PC-9 (cell line): Measurements from ENCODE around the gene PDE12. TPM values are rescaled to one million over a fixed set of nuclear protein-coding genes. Genes with fewer than 3 reads are reported as not detected.
"Not testable (repeated sequence)": the region's sequence is repeated elsewhere in the genome, so short reads cannot be mapped to it uniquely, and the experiment has no call there.

ENCODE experiments used
- BruUV-seq: library from RNA; stranded (reverse); fragments of 400-500 nt; replicated peaks from 2 replicates; lab custom pipeline; 2021; lab: Mats Ljungman, UMichigan
- CTCF ChIA-PET: fragments of 300-600 bp; sonication (Branson Sonifier 250); formaldehyde crosslinking; loops from one replicate; lab custom pipeline; 2022; ENCODE audit warnings: antibody characterized with exemption; lab: Charles Lee
- POLR2A ChIA-PET: fragments of 300-600 bp; sonication (Branson Sonifier 250); formaldehyde crosslinking; loops from one replicate; lab custom pipeline; 2022; ENCODE audit warnings: antibody characterized with exemption; ENCODE audit not compliant: unreplicated experiment; lab: Charles Lee
- DNase-seq, 2 experiments: peaks; one replicate each; pipeline versions ENCODE4 v3.0.0 to v3.0.0-alpha.2; 2015 to 2022; ENCODE audit warnings: mixed read lengths in 1 of 2
- H2AFZ ChIP-seq: fragments of 200-600 bp; sonication (generic); 2 replicates; pipeline ENCODE4 v1.8.1; 2017; ENCODE audit warnings: antibody characterized with exemption
- H3F3A ChIP-seq: fragments of 200-600 bp; sonication (generic); 2 replicates; pipeline ENCODE4 v1.8.1; 2017; ENCODE audit warnings: antibody characterized with exemption, mild to moderate bottlenecking, low read depth; ENCODE audit not compliant: insufficient read depth
- H3K27ac ChIP-seq: fragments of 200-600 bp; sonication (generic); 2 replicates; pipeline ENCODE4 v1.6.1; 2016; ENCODE audit warnings: mixed run types
- H3K27me3 ChIP-seq: fragments of 200-600 bp; sonication (generic); 2 replicates; pipeline ENCODE4 v1.6.1; 2016; ENCODE audit warnings: low read depth, mixed run types; ENCODE audit not compliant: insufficient read depth
- H3K36me3 ChIP-seq: fragments of 200-600 bp; sonication (generic); 2 replicates; pipeline ENCODE4 v1.6.1; 2016; ENCODE audit warnings: low read depth, mixed run types
- H3K4me1 ChIP-seq: fragments of 200-600 bp; sonication (generic); replicated peaks from 2 replicates; pipeline ENCODE4 v1.6.1; 2016; ENCODE audit warnings: mixed run types; ENCODE audit not compliant: insufficient read depth
- H3K4me2 ChIP-seq: fragments of 200-600 bp; sonication (generic); 2 replicates; pipeline ENCODE4 v1.6.1; 2017; ENCODE audit warnings: mixed run types
- H3K4me3 ChIP-seq: fragments of 200-600 bp; sonication (generic); 2 replicates; pipeline ENCODE4 v1.6.1; 2016; ENCODE audit warnings: mixed run types
- H3K79me2 ChIP-seq: fragments of 200-600 bp; sonication (generic); 2 replicates; pipeline ENCODE4 v1.6.1; 2017; ENCODE audit warnings: low read depth, mixed run types
- H3K9me2 ChIP-seq: fragments of 200-600 bp; sonication (generic); 2 replicates; pipeline ENCODE4 v1.8.1; 2017; ENCODE audit warnings: mild to moderate bottlenecking; ENCODE audit not compliant: insufficient read depth
- H3K9me3 ChIP-seq: fragments of 200-600 bp; sonication (generic); 2 replicates; pipeline ENCODE4 v1.8.1; 2016; ENCODE audit warnings: low read depth; ENCODE audit not compliant: insufficient read depth
- H4K20me1 ChIP-seq: fragments of 200-600 bp; sonication (generic); 2 replicates; pipeline ENCODE4 v1.8.1; 2017; ENCODE audit not compliant: insufficient read depth
- CTCF ChIP-seq: fragments of 200-600 bp; sonication (generic); conservative IDR thresholded peaks from 2 replicates; pipeline ENCODE4 v1.6.1; 2017; ENCODE audit warnings: mixed run types, antibody characterized with exemption, mild to moderate bottlenecking, moderate library complexity
- EZH2 ChIP-seq: fragments of 200-600 bp; sonication (generic); IDR thresholded peaks from 2 replicates; pipeline ENCODE4 v1.8.0; 2017; ENCODE audit warnings: antibody characterized with exemption, low read depth
- intact Hi-C: fragments of 100-400 bp; cut with micrococcal nuclease; formaldehyde crosslinking; loops from one replicate; pipeline ENCODE4 v1.10.0; 2022; ENCODE audit not compliant: unreplicated experiment
- total RNA-seq: library from RNA; stranded (reverse); gene quantifications from 2 replicates; pipeline ENCODE4 v1.2.3, GENCODE V29; 2021

PDE12 gene
- total RNA-seq, 1 experiment from 2014 or later, result 16.6 TPM

- no peaks in the 10 kb centered on the region for H3K9me3 ChIP-seq
- no peak overlapping the region for H2AFZ ChIP-seq
- H3K27ac ChIP-seq, result no peak overlapping the region
- H3K27me3 ChIP-seq, result no peaks in the 10 kb centered on the region
- no peak for DNase-seq
- CTCF ChIA-PET, result no interaction called here
- H3K9me2 ChIP-seq, result no peaks in the 10 kb centered on the region
- no peaks in the 10 kb centered on the region for H3K79me2 ChIP-seq
- intact Hi-C loops, result no loop called here
- no peak overlapping the region for H3K4me3 ChIP-seq
- no peaks in the 10 kb centered on the region for H4K20me1 ChIP-seq
- no peak for TF ChIP-seq EZH2
- TF ChIP-seq CTCF, result no peak
- no peaks in the 10 kb centered on the region for H3F3A ChIP-seq
- H3K4me2 ChIP-seq, result no peak overlapping the region
- H3K36me3 ChIP-seq, result no peaks in the 10 kb centered on the region
- POLR2A ChIA-PET, result no interaction called here
- no TSS peak for BruUV-seq
- no peaks in the 10 kb centered on the region for H3K4me1 ChIP-seq
Observed at GRCh38 chr3:57605683-57606082, 49.6 kb downstream of the PDE12 start.

- DNase-seq, H3K36me3 ChIP-seq, H4K20me1 ChIP-seq, BruUV-seq, H3K9me2 ChIP-seq, CTCF ChIA-PET, H3K27ac ChIP-seq, H3K4me1 ChIP-seq, H3F3A ChIP-seq, H3K79me2 ChIP-seq, H3K27me3 ChIP-seq, intact Hi-C loops, H2AFZ ChIP-seq, POLR2A ChIA-PET, H3K4me3 ChIP-seq, H3K9me3 ChIP-seq, H3K4me2 ChIP-seq: not testable (repeated sequence)
Observed at GRCh38 chr3:57611870-57612269, 55.8 kb downstream of the PDE12 start.

GRCh38 chr3:57616233-57616632 is 60.2 kb downstream of the PDE12 start:
- Histone ChIP-seq H3K9me2 (no peaks in the 10 kb centered on the region), H3F3A (no peaks in the 10 kb centered on the region), H3K27ac (no peak overlapping the region), H3K36me3 (no peaks in the 10 kb centered on the region), H4K20me1 (no peaks in the 10 kb centered on the region), H3K4me2 (no peak overlapping the region), H3K4me3 (no peak overlapping the region), H3K79me2 (no peaks in the 10 kb centered on the region), H3K27me3 (no peaks in the 10 kb centered on the region), H3K4me1 (no peaks in the 10 kb centered on the region), H2AFZ (no peak overlapping the region), H3K9me3 (no peaks in the 10 kb centered on the region)
- BruUV-seq, result no TSS peak
- DNase-seq, result no peak
- TF ChIP-seq EZH2 (no peak), CTCF (no peak)
- ChIA-PET POLR2A (interaction anchor here (0.6 to 0.7 kb wide), 2 partner anchors 9 to 44 kb away, joined by 3 to 14 read pairs; no protein-coding TSS in a partner anchor), CTCF (no interaction called here)
- intact Hi-C loops, result no loop called here

Other genes with a start within 250 kb of the PDE12 start
- gene DNAH12, start 11.9 kb upstream of the PDE12 start, total RNA-seq, result 0.10 and 0.22 TPM in 2 replicates
- 132 and 182 TPM in 2 replicates for gene ARF4, start 41.1 kb downstream of the PDE12 start, total RNA-seq
- gene DENND6A, start 136.8 kb downstream of the PDE12 start, total RNA-seq, result 23.6 and 28.2 TPM in 2 replicates
- gene SLMAP, start 200.0 kb downstream of the PDE12 start, total RNA-seq, result 116 and 119 TPM in 2 replicates